Kidney (tissue), 22 donors: ENCODE measurements around the gene KCNC4. TPM values are rescaled to one million over a fixed set of nuclear protein-coding genes. Genes with fewer than 3 reads are reported as not detected.

Experiments
- DNase-seq, 5 donors: peaks; one replicate each; pipeline ENCODE4 v3.0.0-alpha.2; 2013 to 2020
- FAIRE-seq: peaks from 2 replicates; lab custom pipeline; 2012; peaks lifted over from hg19 to GRCh38; lab: Jason Lieb, UNC
- H3K27ac ChIP-seq, 2 donors: one replicate each; pipeline ENCODE4 v1.7.0; 2013; ENCODE audit warnings: low read depth in 2 of 2, low read length in 2 of 2, inconsistent platforms in 1 of 2
- H3K27me3 ChIP-seq: one replicate; pipeline ENCODE4 v1.7.1; 2013; ENCODE audit warnings: low read length, inconsistent platforms; ENCODE audit not compliant: control insufficient read depth, insufficient read depth
- H3K36me3 ChIP-seq, 3 donors: one replicate each; pipeline versions ENCODE4 v1.7.0 to v1.7.1; 2013; ENCODE audit warnings: low read length in 3 of 3, control low read depth in 1 of 3, inconsistent platforms in 1 of 3; ENCODE audit not compliant: insufficient read depth in 3 of 3, control insufficient read depth in 2 of 3
- H3K4me1 ChIP-seq, 3 donors: one replicate each; pipeline versions ENCODE4 v1.7.0 to v1.7.1; 2013; ENCODE audit warnings: low read length in 3 of 3, inconsistent platforms in 1 of 3, low read depth in 1 of 3; ENCODE audit not compliant: control insufficient read depth in 2 of 3, insufficient read depth in 2 of 3
- H3K4me3 ChIP-seq, 3 donors: one replicate each; pipeline versions ENCODE4 v1.7.0 to v1.8.1; 2013; ENCODE audit warnings: low read length in 3 of 3, control low read depth in 1 of 3, inconsistent platforms in 1 of 3
- H3K9ac ChIP-seq, 3 donors: one replicate each; pipeline versions ENCODE4 v1.7.0 to v1.7.1; 2013; ENCODE audit warnings: low read length in 3 of 3, control low read depth in 1 of 3, inconsistent platforms in 1 of 3
- H3K9me3 ChIP-seq, 3 donors: one replicate each; pipeline versions ENCODE4 v1.7.0 to v1.7.1; 2013; ENCODE audit warnings: low read length in 3 of 3, control low read depth in 1 of 3, inconsistent platforms in 1 of 3; ENCODE audit not compliant: control insufficient read depth in 2 of 3, insufficient read depth in 1 of 3
- intact Hi-C: fragments of 100-400 bp; cut with DNase I; formaldehyde crosslinking; loops from one replicate; pipeline ENCODE4 v1.11.1; 2022
- long read RNA-seq, 10 donors: library from polyadenylated mRNA in 1 of 10; unstranded in 1 of 10; transcript quantifications; one replicate each; pipeline ENCODE4 v2.0.0 and lab custom pipeline, GENCODE V29; 2021 to 2026
- polyA plus RNA-seq: library from polyadenylated mRNA; stranded (reverse); fragments of 350-450 nt; fragmentation: Illumina TruSeq; extraction: RNeasy Lipid Tissue Mini Kit (QIAGEN cat#74804); gene quantifications from one replicate; pipeline ENCODE4 v1.2.3, GENCODE V29; 2014; ENCODE audit warnings: low read depth, low replicate concordance; ENCODE audit not compliant: insufficient read depth
- total RNA-seq: library from RNA; stranded (reverse); fragmentation: NEBNext Ultra II Directional; extraction: Animal tissue kit (Norgen Biotek cat#: 25700); gene quantifications from one replicate; pipeline ENCODE4 v1.2.1, GENCODE V29; 2021
- TF ChIP-seq, protein P1 (sequence below): IDR thresholded peaks from 3 replicates; pipeline ENCODE4 v1.5.1; 2012; ENCODE audit warnings: mild to moderate bottlenecking, moderate library complexity, borderline replicate concordance; ENCODE audit not compliant: insufficient read depth; ENCODE audit errors: extremely low read depth
- donor health status: control.
- donor health status: control.
- donor health status: control.
- donor health status: control.
- donor health status: control.
- donor health status: DM: yes; HTN: yes; CAD: no.
- donor health status: Normal renal cell carcinoma (clear cell type).

Gene KCNC4
- total RNA-seq: 52.9 TPM
- polyA plus RNA-seq: 12.9 TPM
- long read RNA-seq, donor 1, partial matches to known transcripts: 0 of 1 reads
- long read RNA-seq, donor 1, other reads (novel, unspliced or antisense): 0 of 1 reads
- long read RNA-seq, donor 2, full-length matches to known transcripts: 2 of 2 reads
- long read RNA-seq, donor 2, partial matches to known transcripts: 0 of 2 reads
- long read RNA-seq, donor 2, other reads (novel, unspliced or antisense): 0 of 2 reads
- long read RNA-seq, donor 3, full-length matches to known transcripts: 2 of 2 reads
- long read RNA-seq, donor 3, partial matches to known transcripts: 0 of 2 reads
- long read RNA-seq, donor 3, other reads (novel, unspliced or antisense): 0 of 2 reads
- long read RNA-seq, donor 4, full-length matches to known transcripts: 2 of 2 reads
- long read RNA-seq, donor 4, partial matches to known transcripts: 0 of 2 reads
- long read RNA-seq, donor 4, other reads (novel, unspliced or antisense): 0 of 2 reads
- long read RNA-seq, donor 5: 0 reads
- long read RNA-seq, donor 6: 0 reads
- long read RNA-seq, donor 7, full-length matches to known transcripts: 12 of 46 reads
- long read RNA-seq, donor 7, partial matches to known transcripts: 2 of 46 reads
- long read RNA-seq, donor 7, other reads (novel, unspliced or antisense): 32 of 46 reads
- long read RNA-seq, donor 8: 0 reads
- long read RNA-seq, donor 9: 0 reads
- long read RNA-seq, donor 10, full-length matches to known transcripts: 1 of 1 reads
- long read RNA-seq, donor 10, partial matches to known transcripts: 0 of 1 reads
- long read RNA-seq, donor 10, other reads (novel, unspliced or antisense): 0 of 1 reads

DNA sequence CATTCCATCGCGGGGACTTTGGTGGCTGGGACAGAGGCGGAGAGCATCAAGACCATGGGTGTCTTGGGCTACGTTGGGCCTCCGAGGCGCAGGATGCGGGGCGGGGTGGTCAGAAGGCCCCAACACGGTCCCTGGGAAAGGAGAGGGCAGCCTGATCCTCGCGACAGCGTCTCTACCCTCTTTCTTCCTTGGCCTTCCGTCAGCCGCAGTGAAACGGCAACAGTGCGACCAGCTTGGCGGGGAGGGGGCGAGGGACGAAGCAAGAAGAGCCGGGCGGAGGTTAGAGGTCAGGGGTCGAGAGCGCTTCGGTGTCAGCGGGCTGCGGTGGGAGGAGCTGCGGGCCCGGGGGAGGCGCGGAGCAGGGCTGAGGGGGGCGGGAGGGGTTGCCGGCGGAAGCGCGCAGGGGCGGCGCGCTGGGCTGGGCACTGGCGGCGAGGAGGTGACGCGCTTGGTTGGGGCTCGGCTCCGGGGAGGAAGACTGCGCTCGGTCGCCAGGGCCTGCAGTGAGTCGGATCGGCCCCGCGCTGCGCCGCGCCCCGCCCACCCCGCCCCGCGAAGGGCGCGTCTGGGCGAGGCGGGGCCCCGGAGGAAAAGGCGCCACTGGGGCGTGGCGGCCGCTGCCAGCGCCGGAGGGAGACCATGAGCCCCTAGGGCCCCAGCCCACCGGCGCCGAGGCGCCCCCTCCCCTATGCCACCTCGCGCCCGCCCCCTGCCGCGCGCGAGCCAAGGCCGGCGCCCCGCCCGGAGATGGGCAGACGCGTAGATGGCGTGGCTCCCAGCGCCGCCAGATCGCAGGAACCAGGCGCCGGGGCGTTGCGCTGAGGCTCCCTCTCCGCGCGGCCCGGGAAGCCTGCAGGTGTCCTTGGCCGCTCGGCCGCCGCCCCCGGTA lies at the start of gene KCNC4:
Gene KCNC4 (plus strand): TSS at position 600 of the 889 bp plus-strand sequence. CDS start 1,186 bp downstream, outside the sequence.
- peaks cover 11% of the 10 kb centered on the region for H3K27me3 ChIP-seq
- H3K36me3 ChIP-seq: no peaks in the 10 kb centered on the region
- no peaks in the 10 kb centered on the region for H3K9me3 ChIP-seq
- H3K27ac ChIP-seq: peak within 1 kb of the TSS; percentile 93 to 95
- intact Hi-C loops: loop anchor here (5.0 kb wide), 1 partner anchor 102 kb away; no protein-coding TSS in a partner anchor
- TF ChIP-seq, protein P1, sequence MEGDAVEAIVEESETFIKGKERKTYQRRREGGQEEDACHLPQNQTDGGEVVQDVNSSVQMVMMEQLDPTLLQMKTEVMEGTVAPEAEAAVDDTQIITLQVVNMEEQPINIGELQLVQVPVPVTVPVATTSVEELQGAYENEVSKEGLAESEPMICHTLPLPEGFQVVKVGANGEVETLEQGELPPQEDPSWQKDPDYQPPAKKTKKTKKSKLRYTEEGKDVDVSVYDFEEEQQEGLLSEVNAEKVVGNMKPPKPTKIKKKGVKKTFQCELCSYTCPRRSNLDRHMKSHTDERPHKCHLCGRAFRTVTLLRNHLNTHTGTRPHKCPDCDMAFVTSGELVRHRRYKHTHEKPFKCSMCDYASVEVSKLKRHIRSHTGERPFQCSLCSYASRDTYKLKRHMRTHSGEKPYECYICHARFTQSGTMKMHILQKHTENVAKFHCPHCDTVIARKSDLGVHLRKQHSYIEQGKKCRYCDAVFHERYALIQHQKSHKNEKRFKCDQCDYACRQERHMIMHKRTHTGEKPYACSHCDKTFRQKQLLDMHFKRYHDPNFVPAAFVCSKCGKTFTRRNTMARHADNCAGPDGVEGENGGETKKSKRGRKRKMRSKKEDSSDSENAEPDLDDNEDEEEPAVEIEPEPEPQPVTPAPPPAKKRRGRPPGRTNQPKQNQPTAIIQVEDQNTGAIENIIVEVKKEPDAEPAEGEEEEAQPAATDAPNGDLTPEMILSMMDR: no peak
- peaks cover 0 to 28% (median under 1%) of the 10 kb centered on the region in 3 donors for H3K4me1 ChIP-seq
- peak within 1 kb of the TSS in 2 of 3 donors; percentile 66 to 73 for H3K9ac ChIP-seq
- peak within 1 kb of the TSS; percentile 40 to 77 (median 56) for H3K4me3 ChIP-seq
- peak; percentile 64 to 98 (median 81) for DNase-seq
- FAIRE-seq: no peak

DNA sequence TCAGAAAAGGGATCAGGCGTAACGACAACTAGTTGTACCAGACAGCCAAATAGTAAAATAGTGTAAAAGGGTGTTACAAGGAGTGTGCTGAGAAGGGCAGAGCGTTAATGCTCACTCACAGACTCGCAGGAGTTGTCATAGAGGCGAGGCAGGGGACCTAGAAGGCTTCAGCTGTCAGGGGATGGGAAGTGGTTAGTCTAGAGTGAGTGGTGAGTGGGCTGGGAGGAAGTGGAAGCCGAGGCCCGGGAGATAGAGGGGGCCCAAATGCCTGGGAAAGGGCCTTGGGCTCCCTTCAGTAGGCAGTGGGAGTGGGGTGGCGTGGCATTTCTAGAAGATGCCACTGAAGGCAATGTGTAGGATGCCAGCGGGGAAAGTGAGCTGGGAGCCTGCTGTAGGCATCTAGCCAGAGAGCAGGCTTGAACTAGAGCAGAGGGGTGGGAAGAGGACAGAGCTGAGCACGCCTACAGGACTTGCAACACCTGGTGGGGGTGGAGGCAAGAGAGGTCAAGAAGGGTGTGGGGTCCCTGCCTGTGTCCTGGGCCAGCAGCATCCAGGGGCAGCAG lies 49.5 kb upstream of the KCNC4 start:
- DNase-seq (no peak), FAIRE-seq (no peak)
- Histone ChIP-seq H3K36me3 (no peaks in the 10 kb centered on the region), H3K4me3 (no peak overlapping the region), H3K27ac (no peak overlapping the region), H3K9ac (no peak overlapping the region), H3K27me3 (no peaks in the 10 kb centered on the region), H3K9me3 (no peaks in the 10 kb centered on the region), H3K4me1 (no peaks in the 10 kb centered on the region)
- TF ChIP-seq, protein P1: no peak
- intact Hi-C loops: no loop called here

DNA sequence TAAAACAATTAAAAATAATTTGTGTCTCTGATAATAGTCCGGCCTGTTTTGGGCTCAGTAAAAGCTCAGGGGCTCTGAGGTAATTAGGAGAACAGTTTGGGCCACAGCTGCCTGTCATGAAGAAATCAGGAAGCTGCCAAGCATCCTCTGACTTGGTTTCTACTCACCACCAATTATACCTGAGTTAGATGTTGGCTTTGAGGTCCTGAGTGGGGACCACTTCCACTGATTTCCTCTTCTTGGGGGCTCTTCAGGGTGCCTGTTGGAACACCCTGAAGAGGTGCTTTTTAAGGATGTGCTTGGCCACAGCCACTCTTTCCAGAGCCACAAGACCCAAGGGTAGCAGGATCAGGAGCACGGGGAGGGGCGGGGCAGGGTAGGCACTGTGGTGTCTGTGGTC lies 48.9 kb upstream of the KCNC4 start:
- FAIRE-seq: no peak

More for the DNA sequence above, 48.9 kb upstream of the KCNC4 start:
- DNase-seq: no peak
- TF ChIP-seq, protein P1: no peak
- Histone ChIP-seq H3K4me1 (no peaks in the 10 kb centered on the region), H3K9me3 (no peaks in the 10 kb centered on the region), H3K27me3 (no peaks in the 10 kb centered on the region), H3K36me3 (no peaks in the 10 kb centered on the region), H3K4me3 (no peak overlapping the region), H3K27ac (no peak overlapping the region), H3K9ac (no peak overlapping the region)
- intact Hi-C loops: no loop called here
